ENCODE data around the gene DNAH7. TPM values are rescaled to one million over a fixed set of nuclear protein-coding genes. Genes with fewer than 3 reads are reported as not detected.

Gene DNAH7
- total RNA-seq, 2 donors from 2014 or later = 2.6 to 5.5 TPM

GRCh38 chr2:195903956-195904355 is 164.7 kb downstream of the DNAH7 start:
- DNase-seq = no peak
- ATAC-seq = no peak
- intact Hi-C loops (cut with DNase I, micrococcal nuclease) = no loop called here

- intact Hi-C loops (cut with DNase I, micrococcal nuclease) = no loop called here
- ATAC-seq (no peak), DNase-seq (no peak)
Observed at GRCh38 chr2:195902857-195903256, 165.8 kb downstream of the DNAH7 start.

- no peak for ATAC-seq
- no peak for DNase-seq
- intact Hi-C loops (cut with DNase I, micrococcal nuclease) = no loop called here
Observed at GRCh38 chr2:195899226-195899625, 169.4 kb downstream of the DNAH7 start.

GRCh38 chr2:195898505-195899191 is 170.0 kb downstream of the DNAH7 start:
- peak; percentile 28 to 54 for DNase-seq
- intact Hi-C loops (cut with DNase I, micrococcal nuclease) = no loop called here
- ATAC-seq = no peak

- ATAC-seq (no peak), DNase-seq (no peak)
- intact Hi-C loops (cut with DNase I, micrococcal nuclease) = no loop called here
Observed at GRCh38 chr2:195891081-195891480, 177.6 kb downstream of the DNAH7 start.

- DNase-seq = no peak
- ATAC-seq = no peak
- intact Hi-C loops (cut with DNase I, micrococcal nuclease) = no loop called here
Observed at GRCh38 chr2:195879153-195879552, 189.5 kb downstream of the DNAH7 start.

- no peak for ATAC-seq
- intact Hi-C loops (cut with DNase I, micrococcal nuclease) = no loop called here
- no peak for DNase-seq
Observed at GRCh38 chr2:195871326-195871725, 197.3 kb downstream of the DNAH7 start.

- intact Hi-C loops (cut with DNase I, micrococcal nuclease) = no loop called here
- DNase-seq (no peak), ATAC-seq (no peak)
Observed at GRCh38 chr2:195864316-195864715, 204.3 kb downstream of the DNAH7 start.

- intact Hi-C loops (cut with DNase I, micrococcal nuclease) = no loop called here
- ATAC-seq (no peak), DNase-seq (no peak)
Observed at GRCh38 chr2:195863564-195863963, 205.1 kb downstream of the DNAH7 start.

GRCh38 chr2:195863121-195863520 is 205.5 kb downstream of the DNAH7 start:
- no peak for DNase-seq
- ATAC-seq = no peak
- intact Hi-C loops (cut with DNase I, micrococcal nuclease) = no loop called here

- DNase-seq (no peak), ATAC-seq (no peak)
- intact Hi-C loops (cut with DNase I, micrococcal nuclease) = no loop called here
Observed at GRCh38 chr2:195861821-195862220, 206.8 kb downstream of the DNAH7 start.

GRCh38 chr2:195859513-195859912 is 209.1 kb downstream of the DNAH7 start:
- no peak for ATAC-seq
- intact Hi-C loops (cut with DNase I, micrococcal nuclease) = no loop called here
- no peak for DNase-seq

GRCh38 chr2:195857132-195857531 is 211.5 kb downstream of the DNAH7 start:
- intact Hi-C loops (cut with DNase I, micrococcal nuclease) = no loop called here
- ATAC-seq = no peak
- DNase-seq = no peak

GRCh38 chr2:195850764-195851163 is 217.9 kb downstream of the DNAH7 start:
- intact Hi-C loops (cut with DNase I, micrococcal nuclease) = no loop called here
- ATAC-seq (no peak), DNase-seq (no peak)

GRCh38 chr2:195848119-195848899 is 220.3 kb downstream of the DNAH7 start:
- intact Hi-C loops (cut with DNase I, micrococcal nuclease) = no loop called here
- no peak for DNase-seq
- ATAC-seq = no peak

GRCh38 chr2:195842932-195843331 is 225.7 kb downstream of the DNAH7 start:
- DNase-seq = no peak
- intact Hi-C loops (cut with DNase I, micrococcal nuclease) = no loop called here
- ATAC-seq = no peak

- ATAC-seq (no peak), DNase-seq (no peak)
- intact Hi-C loops (cut with DNase I, micrococcal nuclease) = no loop called here
Observed at GRCh38 chr2:195838002-195838401, 230.6 kb downstream of the DNAH7 start.

- DNase-seq = no peak
- intact Hi-C loops (cut with DNase I, micrococcal nuclease) = no loop called here
- no peak for ATAC-seq
Observed at GRCh38 chr2:195836002-195836401, 232.6 kb downstream of the DNAH7 start.

GRCh38 chr2:195834836-195835235 is 233.8 kb downstream of the DNAH7 start:
- intact Hi-C loops (cut with DNase I, micrococcal nuclease) = no loop called here
- DNase-seq = no peak
- peak; percentile 97 for ATAC-seq
